ENCODE data around the gene SH3PXD2B. TPM values are rescaled to one million over a fixed set of nuclear protein-coding genes. Genes with fewer than 3 reads are reported as not detected.

Gene SH3PXD2B
- total and polyA plus RNA-seq, 10 of the 15 experiments (the other 5 are each of a cell fraction or from before 2014, with no cell fraction given), result 0.05 to 1.6 (median 0.57) TPM

- no peak for TF ChIP-seq CUX1 (IDR thresholded peaks at IDR 0.05; ENCODE audit: insufficient replicate concordance, low read depth, low read length)
- TF ChIP-seq NRF1 (conservative IDR thresholded peaks at IDR 0.05; ENCODE audit: low read depth, low read length), result no peak
- TF ChIP-seq NFYB (IDR thresholded peaks at IDR 0.05; ENCODE audit: insufficient read depth, low read depth, low read length), result no peak
- no peak for TF ChIP-seq TARDBP (IDR thresholded peaks at IDR 0.05; ENCODE audit: borderline replicate concordance)
- no peak for TF ChIP-seq BCL3 (IDR thresholded peaks at IDR 0.05; ENCODE audit: borderline replicate concordance, insufficient read depth, low read depth, low read length, poor library complexity, severe bottlenecking)
- no peak for TF ChIP-seq EZH2 (IDR thresholded peaks at IDR 0.05; ENCODE audit: borderline replicate concordance, control insufficient read depth, low read depth, low read length)
- no peak for TF ChIP-seq ZNF274 (IDR thresholded peaks at IDR 0.05; ENCODE audit: insufficient read depth, insufficient read length)
- TF ChIP-seq EP300 (IDR thresholded peaks at IDR 0.05; ENCODE audit: borderline replicate concordance in 1 of 2, control insufficient read depth in 1 of 2, low read depth in 2 of 2, low read length in 2 of 2), result no peak
- no peak for TF ChIP-seq TCF3 (IDR thresholded peaks at IDR 0.05; ENCODE audit: borderline replicate concordance, insufficient read depth, low read depth, low read length)
Observed at GRCh38 chr5:172498431-172499129, 44.3 kb upstream of the SH3PXD2B start (continued).

Measured in GM12878 (cell line).